GM18505 (cell line): ENCODE results near the gene PCDHB8.
"Not testable (repeated sequence)": the region's sequence is repeated elsewhere in the genome, so short reads cannot be mapped to it uniquely, and the experiment has no call there.

ENCODE experiments used
- ATAC-seq: cut with Tn5 transposase; IDR thresholded peaks from one replicate; pipeline ENCODE4 v1.9.1; 2021; ENCODE audit not compliant: unreplicated experiment
- POLR2A ChIP-seq: IDR thresholded peaks from 4 replicates; pipeline ENCODE4 v1.6.1; 2011; ENCODE audit warnings: borderline replicate concordance; ENCODE audit not compliant: insufficient read depth, insufficient read length; ENCODE audit errors: extremely low read depth

Gene PCDHB8

GRCh38 chr5:141175933-141176332 is 1.7 kb upstream of the PCDHB8 start:
- TF ChIP-seq POLR2A = no peak
- ATAC-seq = no peak

GRCh38 chr5:141179371-141179770 is 1.8 kb downstream of the PCDHB8 start:
- ATAC-seq = not testable (repeated sequence)

- not testable (repeated sequence) for ATAC-seq
Measured at GRCh38 chr5:141179876-141180275, 2.3 kb downstream of the PCDHB8 start.

- no peak for TF ChIP-seq POLR2A
- ATAC-seq = no peak
Measured at GRCh38 chr5:141180313-141180712, 2.7 kb downstream of the PCDHB8 start.

- TF ChIP-seq POLR2A = no peak
- no peak for ATAC-seq
Measured at GRCh38 chr5:141182248-141182647, 4.7 kb downstream of the PCDHB8 start, which contains the start of gene PCDHB16. Gene PCDHB16 (plus strand): TSS chr5:141182387. CDS start chr5:141182560, 173 bp downstream.

- not testable (repeated sequence) for ATAC-seq
Measured at GRCh38 chr5:141184117-141184855, 6.7 kb downstream of the PCDHB8 start.

GRCh38 chr5:141186897-141187512 is 9.4 kb downstream of the PCDHB8 start, which contains the start of gene PCDHB9:
Gene PCDHB9 (plus strand): TSS chr5:141187161. CDS start chr5:141187319, 158 bp downstream.
- no peak for TF ChIP-seq POLR2A
- ATAC-seq = no peak

- not testable (repeated sequence) for ATAC-seq
Measured at GRCh38 chr5:141188682-141189081, 11.1 kb downstream of the PCDHB8 start.

- ATAC-seq = not testable (repeated sequence)
Measured at GRCh38 chr5:141189131-141189530, 11.5 kb downstream of the PCDHB8 start.

GRCh38 chr5:141192110-141192725 is 14.6 kb downstream of the PCDHB8 start, which contains the start of gene PCDHB10:
Gene PCDHB10 (plus strand): TSS chr5:141192353. CDS start chr5:141192553, 200 bp downstream.
- no peak for ATAC-seq
- TF ChIP-seq POLR2A = no peak

GRCh38 chr5:141194332-141194731 is 16.7 kb downstream of the PCDHB8 start:
- ATAC-seq = not testable (repeated sequence)

- TF ChIP-seq POLR2A = no peak
- no peak for ATAC-seq
Measured at GRCh38 chr5:141196363-141196762, 18.8 kb downstream of the PCDHB8 start.

GRCh38 chr5:141199359-141200235 is 22.0 kb downstream of the PCDHB8 start, which contains the start of gene PCDHB11:
Gene PCDHB11 (plus strand): TSS chr5:141199627. CDS start chr5:141199775, 148 bp downstream.
- TF ChIP-seq POLR2A = no peak
- ATAC-seq = no peak

GRCh38 chr5:141201126-141201525 is 23.5 kb downstream of the PCDHB8 start:
- not testable (repeated sequence) for ATAC-seq

GRCh38 chr5:141201646-141202045 is 24.1 kb downstream of the PCDHB8 start:
- not testable (repeated sequence) for ATAC-seq
